Stimulated activated CD4-positive, alpha-beta T cell treated with anti-CD3 and anti-CD28 coated beads, Interleukin-2, amount 100 ng/mL, for 24 hours (primary cell): Measurements from ENCODE around the gene SNN.

Experiments used
- DNase-seq, 2 donors: peaks; one replicate each; pipeline ENCODE4 v3.0.0-alpha.2; 2020

The SNN gene

GRCh38 chr16:11681556-11681955 lies 13.3 kb downstream of the SNN start:
- DNase-seq: no peak

- no peak for DNase-seq
These were observed 13.9 kb downstream of the SNN start for GRCh38 chr16:11681976-11682654.

GRCh38 chr16:11682655-11683096 lies 14.4 kb downstream of the SNN start:
- DNase-seq: no peak

GRCh38 chr16:11683145-11683544 lies 14.9 kb downstream of the SNN start:
- no peak for DNase-seq

GRCh38 chr16:11684231-11685025 lies 16.2 kb downstream of the SNN start:
- no peak for DNase-seq

GRCh38 chr16:11685844-11686618 lies 17.8 kb downstream of the SNN start:
- no peak for DNase-seq

GRCh38 chr16:11686713-11687380 lies 18.6 kb downstream of the SNN start:
- no peak for DNase-seq

- no peak for DNase-seq
These were observed 19.6 kb downstream of the SNN start for GRCh38 chr16:11687601-11688519.

- DNase-seq: no peak
These were observed 20.2 kb downstream of the SNN start for GRCh38 chr16:11688520-11688886.

- DNase-seq: no peak
These were observed 21.0 kb downstream of the SNN start for GRCh38 chr16:11689031-11689840.

- no peak for DNase-seq
These were observed 23.0 kb downstream of the SNN start for GRCh38 chr16:11691235-11691634.

- no peak for DNase-seq
These were observed 23.5 kb downstream of the SNN start for GRCh38 chr16:11691771-11692170.

GRCh38 chr16:11692171-11692570 lies 23.9 kb downstream of the SNN start:
- no peak for DNase-seq

- no peak for DNase-seq
These were observed 24.4 kb downstream of the SNN start for GRCh38 chr16:11692651-11693050.

- DNase-seq: no peak
These were observed 28.2 kb downstream of the SNN start for GRCh38 chr16:11696266-11697012.

- no peak for DNase-seq
These were observed 29.1 kb downstream of the SNN start for GRCh38 chr16:11697319-11697718.

GRCh38 chr16:11698271-11698689 lies 30.0 kb downstream of the SNN start:
- DNase-seq: peak in 1 of 2 donors; percentile 21

- DNase-seq: no peak
These were observed 31.1 kb downstream of the SNN start for GRCh38 chr16:11699234-11699894.

GRCh38 chr16:11700264-11701029 lies 32.2 kb downstream of the SNN start:
- DNase-seq: no peak
